Hematopoietic multipotent progenitor cell treated with erythropoietin and hydrocortisone succinate and interleukin-3 and kit ligand, for 15 days (in vitro differentiated cells): ENCODE results near the gene CHAMP1.

ENCODE experiments used
- DNase-seq: peaks from one replicate; pipeline ENCODE4 v3.0.0-alpha.2; 2015; ENCODE audit warnings: low spot score

The CHAMP1 gene

DNA sequence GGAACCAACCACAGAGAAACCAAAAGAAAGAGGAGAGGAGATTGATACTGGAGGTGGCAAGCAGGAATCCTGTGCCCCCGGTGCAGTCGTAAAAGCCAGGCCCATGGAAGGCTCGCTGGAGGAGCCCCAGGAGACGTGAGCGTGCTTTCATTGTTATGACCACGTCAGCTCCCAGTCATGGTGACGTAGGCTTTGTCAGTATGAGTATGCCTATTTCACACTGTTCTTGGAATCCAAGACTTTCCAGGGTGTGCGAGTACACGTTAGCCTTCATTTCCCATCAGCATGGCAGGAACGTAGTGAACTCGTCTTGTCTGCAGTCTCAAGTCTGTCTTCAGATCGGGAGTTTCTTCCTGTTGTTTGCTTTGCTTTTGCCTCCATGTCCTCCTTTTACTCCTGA, 15.4 kb upstream of the CHAMP1 start:
- no peak for DNase-seq

- DNase-seq = no peak
These were observed 14.5 kb upstream of the CHAMP1 start for GRCh38 chr13:114299604-114300305.

DNA sequence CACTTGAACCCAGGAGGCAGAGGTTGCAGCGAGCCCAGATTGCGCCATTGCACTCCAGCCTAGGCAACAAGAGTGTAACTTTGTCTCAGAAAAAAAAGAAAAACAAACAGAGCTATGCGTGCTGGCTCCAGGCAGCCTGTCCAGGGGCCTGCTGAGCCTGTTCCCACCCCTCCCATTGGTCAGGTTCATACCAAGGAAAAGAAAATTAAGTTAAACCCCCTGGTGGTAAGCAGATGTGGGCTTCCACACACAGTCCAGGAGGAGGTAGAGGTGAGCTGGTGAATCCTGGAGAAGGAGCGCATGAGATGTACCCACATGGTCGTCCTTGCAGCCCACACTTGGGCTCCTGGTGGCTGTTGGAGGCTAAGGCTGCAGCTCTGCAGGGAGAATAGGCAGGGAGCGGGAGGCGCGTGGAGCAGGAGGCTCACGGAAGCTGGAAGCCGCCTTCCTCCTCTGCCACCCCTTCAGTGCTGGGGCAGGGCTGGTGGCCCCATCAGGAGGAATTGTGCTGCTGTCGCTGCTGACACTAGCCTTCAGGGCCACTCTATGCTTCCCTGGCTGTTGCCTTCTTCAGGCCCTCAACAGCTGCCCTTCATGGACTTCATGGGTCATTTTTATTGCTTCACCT, 10.5 kb upstream of the CHAMP1 start:
- DNase-seq = no peak

DNA sequence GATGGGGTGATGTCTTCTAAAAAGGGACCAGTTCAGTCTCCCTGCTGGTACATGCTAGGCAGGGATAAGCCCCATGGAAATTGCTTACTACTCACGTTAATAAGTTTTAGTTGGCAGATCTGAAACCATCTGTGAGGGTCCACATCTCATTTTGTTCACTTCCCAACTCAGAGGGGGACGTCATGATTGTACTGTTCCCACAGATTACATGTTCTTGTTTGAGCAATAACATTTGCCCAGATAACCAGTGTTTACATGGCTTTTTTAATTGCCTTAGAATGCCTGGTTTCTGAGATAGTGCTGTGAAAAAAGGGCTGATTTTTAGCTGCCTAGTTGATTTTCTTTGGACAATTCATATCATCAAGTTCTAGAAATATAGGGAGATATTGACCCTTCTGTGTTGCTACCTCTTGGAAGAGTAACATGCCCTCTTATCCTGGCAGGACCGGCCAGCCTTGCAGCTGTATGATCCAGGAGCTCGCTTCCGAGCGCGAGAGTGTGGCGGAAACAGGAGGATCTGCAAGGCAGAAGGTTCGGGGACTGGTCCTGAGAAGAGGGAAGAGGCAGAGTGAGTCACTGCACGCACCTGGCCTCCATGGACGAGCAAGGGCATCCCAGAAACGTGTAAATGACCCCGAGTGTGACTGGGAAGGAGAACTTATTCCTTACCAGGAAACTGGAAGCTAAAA, 9.8 kb upstream of the CHAMP1 start:
- DNase-seq = no peak

GRCh38 chr13:114309086-114309485, 5.2 kb upstream of the CHAMP1 start:
- DNase-seq = no peak

DNA sequence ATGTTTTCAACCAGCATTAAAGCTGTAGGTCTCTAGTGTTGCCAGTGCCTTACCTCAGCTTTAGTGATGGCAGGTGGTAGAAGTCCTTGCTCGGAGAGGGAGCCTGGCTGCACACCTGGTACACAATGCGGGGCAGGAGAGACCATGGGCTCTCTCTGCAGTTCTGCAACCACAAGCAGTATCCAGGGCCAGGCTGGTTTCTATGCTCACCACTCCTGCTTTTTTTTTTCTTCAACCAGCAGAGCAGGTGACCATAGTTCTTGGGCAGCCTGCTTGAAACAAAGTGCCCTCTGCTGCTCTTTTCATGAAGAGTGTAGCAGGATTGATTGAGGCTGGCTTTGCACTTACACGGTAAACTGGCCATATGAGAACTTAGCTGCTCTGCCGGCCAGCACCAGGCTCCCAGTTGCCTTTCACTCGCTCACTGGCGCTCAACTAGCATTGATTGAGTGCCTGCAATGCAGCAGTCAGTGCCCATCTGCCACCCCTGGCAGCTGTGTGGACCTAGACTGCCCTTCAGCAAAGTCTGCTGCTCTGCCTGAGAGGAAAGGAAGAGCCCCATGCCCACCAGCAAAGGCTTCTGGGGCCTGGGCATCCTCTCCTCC, 4.4 kb upstream of the CHAMP1 start:
- DNase-seq = no peak

- DNase-seq = no peak
These were observed 3.3 kb upstream of the CHAMP1 start for GRCh38 chr13:114310956-114311355.

- no peak for DNase-seq
These were observed 2.9 kb upstream of the CHAMP1 start for GRCh38 chr13:114311387-114311786.

GRCh38 chr13:114311908-114312307, 2.4 kb upstream of the CHAMP1 start:
- DNase-seq = no peak

DNA sequence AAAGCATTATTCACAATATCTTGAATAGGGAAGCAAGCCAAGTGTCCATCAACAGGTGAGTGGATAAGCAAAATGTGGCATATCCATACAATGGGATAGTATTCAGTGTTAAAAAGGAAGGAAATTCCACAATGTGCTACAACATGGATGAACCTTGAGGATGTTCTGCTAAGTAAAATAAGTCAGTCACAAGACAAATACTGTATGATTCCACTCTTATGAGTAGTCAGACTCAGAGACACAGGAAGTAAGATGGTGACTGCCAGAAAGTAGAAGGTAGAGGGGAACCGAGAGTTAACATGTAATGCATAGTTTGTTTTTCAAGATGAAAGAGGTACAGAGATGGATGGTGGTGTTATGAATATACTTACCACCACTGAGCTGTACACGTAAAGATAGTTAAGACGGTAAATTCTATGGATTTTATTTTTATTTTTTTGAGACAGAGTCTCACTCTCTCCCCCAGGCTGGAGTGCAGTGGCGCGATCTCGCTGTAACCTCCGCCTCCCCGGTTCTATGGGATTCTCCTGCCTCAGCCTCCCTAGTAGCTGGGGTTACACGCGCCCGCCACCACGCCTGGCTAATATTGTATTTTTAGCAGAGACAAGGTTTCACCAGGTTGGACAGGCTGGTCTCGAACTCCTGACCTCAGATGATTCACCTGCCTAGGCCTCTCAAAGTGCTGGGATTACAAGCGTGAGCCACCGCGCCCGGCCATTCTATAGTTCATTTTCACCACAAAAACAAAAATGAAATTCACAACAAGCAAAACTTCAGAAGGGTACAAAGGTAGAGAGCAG, 1.0 kb upstream of the CHAMP1 start:
- peak; percentile 17 for DNase-seq

DNA sequence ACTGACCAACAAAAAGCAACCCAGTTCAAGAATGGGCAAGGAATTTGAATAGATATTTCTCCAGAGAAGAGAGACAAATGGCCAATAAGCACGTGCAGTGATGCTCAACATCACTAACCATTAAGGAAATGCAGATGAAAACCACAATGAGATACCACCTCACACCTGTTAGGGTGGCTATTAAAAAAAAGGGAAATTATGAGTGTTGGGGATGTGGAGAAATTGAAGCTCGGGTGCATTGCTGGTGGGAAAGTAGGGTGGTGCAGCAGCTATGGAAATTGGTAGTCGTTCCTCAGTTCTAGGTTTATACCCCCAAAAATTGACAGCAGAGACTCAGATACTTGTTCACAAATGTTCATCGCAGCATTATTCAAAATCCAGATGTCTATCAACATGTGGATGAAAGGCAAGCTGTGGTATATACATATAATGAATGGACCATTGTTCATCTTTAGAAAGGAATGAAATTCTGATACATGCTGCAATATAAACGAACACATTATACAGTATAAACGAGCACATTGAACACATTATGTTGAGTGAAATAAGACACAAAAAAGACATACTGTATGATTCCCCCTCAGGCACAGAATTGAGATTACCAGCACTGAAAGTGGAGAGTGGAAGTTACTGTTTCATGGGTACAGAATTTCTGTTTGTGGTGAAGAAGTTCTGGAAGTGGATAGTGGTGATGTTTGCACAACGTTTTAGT, 927 bp downstream of the CHAMP1 start:
- DNase-seq = no peak

DNA sequence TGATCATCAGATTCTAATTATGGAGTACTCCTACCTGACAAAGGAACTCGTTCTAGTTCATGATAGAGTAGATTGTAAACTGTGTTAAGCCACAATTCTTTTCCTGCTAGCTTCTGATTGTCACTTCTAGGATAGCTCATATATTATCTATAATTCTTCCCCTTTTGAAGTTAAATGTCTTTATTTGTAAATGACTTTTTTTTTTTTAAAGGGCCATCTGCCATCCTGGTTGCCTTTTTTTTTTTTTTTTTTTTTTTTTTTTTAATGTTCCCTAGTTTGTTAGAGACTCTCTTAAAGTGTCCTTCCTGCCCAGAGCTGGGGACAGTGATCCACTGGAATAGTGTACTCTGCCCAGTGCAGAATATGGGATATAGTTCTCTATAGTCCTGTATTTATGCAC, 4.3 kb downstream of the CHAMP1 start:
- DNase-seq = no peak

DNA sequence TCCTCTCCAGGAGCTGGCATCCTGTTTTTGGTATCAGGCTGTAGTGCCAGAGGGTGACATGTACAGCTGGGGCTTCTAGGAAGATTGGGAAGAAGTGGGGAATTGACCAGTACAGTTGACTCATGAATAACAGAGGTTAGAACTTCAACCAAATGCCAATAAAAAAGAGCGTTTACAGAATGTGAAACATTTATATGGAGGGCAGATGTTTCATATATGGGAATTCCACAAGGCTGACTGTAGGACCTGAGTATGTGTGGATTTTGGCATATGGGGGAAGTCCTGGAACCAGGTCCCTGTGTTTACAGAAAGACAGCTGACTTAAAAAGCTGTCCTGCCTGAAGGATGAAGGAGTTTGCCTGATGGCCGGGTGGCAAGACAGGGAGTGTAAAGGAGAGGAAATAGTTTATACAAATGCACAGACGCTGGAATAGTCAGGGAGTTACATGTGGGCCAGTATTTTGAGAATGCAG, 5.2 kb downstream of the CHAMP1 start:
- no peak for DNase-seq

DNA sequence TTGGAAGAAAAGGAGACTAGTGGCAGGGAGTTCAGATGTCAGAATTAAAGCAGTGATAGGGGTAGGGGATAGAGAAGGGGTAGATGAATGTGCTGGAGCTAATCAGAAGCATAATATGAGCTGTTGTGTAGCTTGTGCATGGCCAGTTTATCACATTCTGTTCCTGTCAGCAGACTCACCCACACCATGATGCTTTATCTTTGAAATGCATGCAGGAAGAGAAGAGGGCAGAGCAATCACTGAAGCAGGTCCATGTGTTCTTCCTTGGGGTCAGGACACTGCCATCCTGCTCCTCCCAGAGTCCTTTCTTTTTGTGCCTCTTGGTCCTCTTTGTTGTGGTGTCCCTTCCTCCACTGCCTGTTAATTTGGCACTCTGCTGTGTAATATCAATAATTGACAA, 5.8 kb downstream of the CHAMP1 start:
- DNase-seq = peak; percentile 48

- no peak for DNase-seq
These were observed 7.0 kb downstream of the CHAMP1 start for GRCh38 chr13:114321256-114321655.

DNA sequence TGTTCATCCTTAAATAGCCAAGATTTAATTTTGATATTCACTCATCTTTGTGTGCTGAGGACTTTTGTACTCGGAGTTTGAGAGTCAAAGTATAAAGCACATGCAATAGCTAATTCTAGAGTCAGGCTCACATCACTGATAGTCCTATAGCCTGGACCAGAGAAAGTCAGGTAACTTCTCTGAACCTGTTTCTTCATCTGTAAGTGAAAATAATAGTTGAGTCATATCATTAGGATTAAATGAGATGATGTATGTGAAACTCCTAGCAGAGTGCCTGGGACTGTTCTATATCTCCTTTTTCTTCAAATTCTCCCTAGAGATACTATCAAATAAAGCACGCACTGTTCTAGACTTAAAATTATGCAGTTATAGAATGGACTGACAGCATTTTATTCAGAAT, 9.0 kb downstream of the CHAMP1 start:
- no peak for DNase-seq

DNA sequence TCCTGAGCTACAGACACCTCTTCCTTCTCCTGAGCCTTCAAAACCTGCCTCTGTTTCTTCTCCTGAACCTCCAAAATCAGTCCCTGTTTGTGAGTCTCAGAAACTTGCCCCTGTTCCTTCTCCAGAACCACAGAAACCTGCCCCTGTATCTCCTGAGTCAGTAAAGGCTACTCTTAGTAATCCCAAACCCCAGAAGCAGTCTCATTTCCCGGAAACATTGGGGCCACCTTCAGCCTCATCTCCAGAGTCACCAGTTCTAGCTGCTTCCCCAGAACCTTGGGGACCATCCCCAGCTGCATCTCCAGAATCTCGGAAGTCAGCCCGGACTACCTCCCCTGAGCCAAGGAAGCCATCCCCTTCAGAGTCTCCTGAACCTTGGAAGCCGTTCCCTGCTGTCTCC, 10.0 kb downstream of the CHAMP1 start:
- no peak for DNase-seq

DNA sequence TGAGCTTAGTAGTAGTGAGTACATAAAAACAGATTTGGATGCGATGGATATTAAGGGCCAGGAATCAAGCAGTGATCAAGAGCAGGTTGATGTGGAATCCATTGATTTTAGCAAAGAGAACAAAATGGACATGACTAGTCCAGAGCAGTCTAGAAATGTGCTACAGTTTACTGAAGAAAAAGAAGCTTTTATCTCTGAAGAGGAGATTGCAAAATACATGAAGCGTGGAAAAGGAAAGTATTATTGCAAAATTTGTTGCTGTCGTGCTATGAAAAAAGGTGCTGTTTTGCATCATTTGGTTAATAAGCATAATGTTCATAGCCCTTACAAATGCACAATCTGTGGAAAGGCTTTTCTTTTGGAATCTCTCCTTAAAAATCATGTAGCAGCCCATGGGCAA, 11.4 kb downstream of the CHAMP1 start:
- DNase-seq = no peak

DNA sequence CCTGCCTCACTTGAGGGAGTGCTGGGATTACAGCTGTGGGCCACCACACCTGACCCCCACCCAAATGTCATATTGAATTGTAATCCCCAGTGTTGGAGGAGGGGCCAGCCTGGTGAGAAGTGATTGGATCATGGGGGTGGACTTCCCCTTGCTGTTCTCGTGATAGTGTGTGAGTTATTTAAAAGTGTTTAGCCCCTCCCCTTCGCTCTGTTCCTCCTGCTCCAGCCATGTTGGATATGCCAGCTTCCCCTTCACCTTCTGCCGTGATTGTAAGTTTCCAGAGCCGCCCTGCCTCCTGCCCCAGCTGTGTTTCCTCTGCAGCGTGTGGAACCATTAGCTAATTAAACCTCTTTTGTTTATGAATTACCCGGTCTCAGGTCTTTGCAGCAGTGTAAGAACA, 13.7 kb downstream of the CHAMP1 start:
- no peak for DNase-seq

DNA sequence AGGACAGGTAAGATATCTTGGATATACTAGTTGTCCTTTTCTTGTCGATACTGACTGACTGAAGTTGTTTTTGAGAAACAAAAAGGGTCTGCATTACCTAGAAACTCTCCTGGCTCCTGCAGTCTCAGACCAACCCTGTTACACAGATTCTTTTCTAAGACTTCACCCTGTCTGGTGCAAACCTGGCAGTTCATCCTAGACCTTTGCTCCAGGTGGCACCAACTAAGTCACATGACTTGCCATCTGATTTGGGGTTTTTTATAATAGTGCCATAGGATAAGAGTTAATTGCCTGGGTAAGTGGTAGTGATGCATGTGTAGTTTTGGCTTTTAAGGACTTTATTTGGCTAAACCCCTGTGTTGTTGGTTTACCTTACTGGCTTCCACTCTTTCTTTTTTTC, 14.3 kb downstream of the CHAMP1 start:
- no peak for DNase-seq

- DNase-seq = no peak
These were observed 15.8 kb downstream of the CHAMP1 start for GRCh38 chr13:114330086-114330485.
